GM10266 (cell line): ENCODE measurements around the gene TMEM59L.

Experiments used
- DNase-seq: peaks from one replicate; pipeline ENCODE4 v3.0.0; 2012; ENCODE audit errors: extremely low spot score
- TF ChIP-seq, protein P1 (sequence below): IDR thresholded peaks from 2 replicates; pipeline ENCODE4 v1.5.1; 2012; ENCODE audit warnings: mild to moderate bottlenecking, low read depth; ENCODE audit not compliant: control insufficient read depth, insufficient read depth; ENCODE audit errors: missing control alignments

TMEM59L gene

DNA sequence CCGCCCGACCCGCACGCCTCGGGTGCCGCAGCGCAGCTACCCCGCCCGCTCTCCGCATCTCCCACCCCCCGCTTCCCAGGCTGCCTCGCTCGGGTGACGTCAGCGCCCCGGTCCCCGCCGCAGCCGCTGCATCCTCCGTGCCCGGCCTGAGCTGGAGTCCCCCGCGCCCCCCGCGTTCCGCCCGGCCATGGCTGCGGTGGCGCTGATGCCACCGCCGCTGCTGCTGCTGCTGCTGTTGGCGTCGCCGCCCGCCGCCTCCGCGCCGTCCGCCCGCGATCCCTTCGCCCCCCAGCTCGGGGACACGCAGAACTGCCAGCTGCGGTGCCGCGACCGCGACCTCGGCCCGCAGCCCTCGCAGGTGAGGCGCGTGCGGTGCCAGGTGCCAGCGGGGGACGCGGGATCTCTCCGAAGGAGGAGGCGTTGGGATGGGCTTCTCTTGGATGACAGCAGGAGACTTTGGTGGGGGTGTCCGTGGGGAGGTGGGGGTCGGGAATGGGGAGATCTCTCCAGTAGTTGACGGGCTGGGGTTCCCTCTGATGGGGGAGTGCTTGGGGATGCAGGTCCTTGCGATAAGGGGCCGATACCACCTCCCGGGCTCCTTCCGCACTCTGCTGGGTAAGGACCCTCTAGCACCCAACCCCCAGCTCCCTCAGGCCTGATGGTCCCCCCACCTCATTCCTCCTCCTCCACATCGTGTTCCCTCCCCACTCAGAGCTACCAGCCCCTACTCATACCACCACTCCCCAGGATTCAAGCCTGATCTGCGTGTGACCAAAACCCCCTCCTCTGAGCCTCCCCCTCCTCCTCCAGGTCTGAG is at the start of gene TMEM59L:
Gene TMEM59L (plus strand): TSS at position 99 of the 817 bp plus-strand sequence. CDS start 89 bp downstream, at position 188.
- TF ChIP-seq, protein P1, sequence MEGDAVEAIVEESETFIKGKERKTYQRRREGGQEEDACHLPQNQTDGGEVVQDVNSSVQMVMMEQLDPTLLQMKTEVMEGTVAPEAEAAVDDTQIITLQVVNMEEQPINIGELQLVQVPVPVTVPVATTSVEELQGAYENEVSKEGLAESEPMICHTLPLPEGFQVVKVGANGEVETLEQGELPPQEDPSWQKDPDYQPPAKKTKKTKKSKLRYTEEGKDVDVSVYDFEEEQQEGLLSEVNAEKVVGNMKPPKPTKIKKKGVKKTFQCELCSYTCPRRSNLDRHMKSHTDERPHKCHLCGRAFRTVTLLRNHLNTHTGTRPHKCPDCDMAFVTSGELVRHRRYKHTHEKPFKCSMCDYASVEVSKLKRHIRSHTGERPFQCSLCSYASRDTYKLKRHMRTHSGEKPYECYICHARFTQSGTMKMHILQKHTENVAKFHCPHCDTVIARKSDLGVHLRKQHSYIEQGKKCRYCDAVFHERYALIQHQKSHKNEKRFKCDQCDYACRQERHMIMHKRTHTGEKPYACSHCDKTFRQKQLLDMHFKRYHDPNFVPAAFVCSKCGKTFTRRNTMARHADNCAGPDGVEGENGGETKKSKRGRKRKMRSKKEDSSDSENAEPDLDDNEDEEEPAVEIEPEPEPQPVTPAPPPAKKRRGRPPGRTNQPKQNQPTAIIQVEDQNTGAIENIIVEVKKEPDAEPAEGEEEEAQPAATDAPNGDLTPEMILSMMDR: no peak
- DNase-seq: peak; percentile 47

DNA sequence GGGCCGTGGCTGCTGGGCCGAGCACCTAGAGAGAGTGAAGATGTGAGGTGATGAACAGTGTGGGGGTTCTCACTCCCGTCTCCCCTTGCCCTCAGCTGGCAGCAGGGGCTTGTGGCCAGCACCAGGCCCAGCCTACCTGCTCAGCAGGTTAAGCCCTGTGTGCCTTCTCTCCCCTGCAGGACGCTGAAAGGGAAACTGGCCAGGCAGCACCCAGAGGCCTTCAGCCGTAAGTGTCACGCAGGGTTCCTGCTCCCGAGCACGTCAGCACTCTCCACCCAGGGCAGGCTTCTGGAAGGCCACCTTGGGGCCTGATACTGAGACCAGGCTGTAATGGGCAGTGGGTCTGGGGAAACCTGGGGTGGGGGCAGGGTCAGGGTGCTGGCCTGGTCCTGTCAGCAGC is 45.7 kb upstream of the TMEM59L start:
- TF ChIP-seq, protein P1: no peak
- no peak for DNase-seq

DNA sequence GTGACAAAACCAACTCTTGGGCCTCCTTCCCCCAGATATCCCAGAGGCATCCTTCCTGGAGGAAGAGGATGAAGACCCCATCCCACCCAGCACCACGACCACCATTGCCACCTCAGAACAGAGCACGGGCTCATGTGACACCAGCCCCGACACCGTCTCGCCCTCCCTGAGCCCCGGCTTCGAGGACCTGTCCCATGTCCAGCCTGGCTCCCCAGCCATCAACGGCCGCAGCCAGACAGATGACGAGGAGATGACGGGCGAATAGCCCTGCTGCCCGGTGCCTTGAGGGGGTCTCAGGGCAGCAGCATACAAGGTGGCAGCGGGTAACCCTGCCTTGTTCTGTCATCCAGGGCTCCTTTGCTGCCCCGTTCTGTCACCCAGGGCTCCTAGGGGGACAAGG is 44.3 kb upstream of the TMEM59L start:
- TF ChIP-seq, protein P1: no peak
- DNase-seq: no peak

- peak; percentile 94 for DNase-seq
- TF ChIP-seq, protein P1: no peak
Measured at GRCh38 chr19:18571564-18572344, 40.9 kb upstream of the TMEM59L start, which contains the start of gene UBA52. UBA52 (plus strand) TSS chr19:18571857; CDS start chr19:18573301, 1,444 bp downstream.

GRCh38 chr19:18574691-18575291 is 37.9 kb upstream of the TMEM59L start:
- TF ChIP-seq, protein P1: no peak
- DNase-seq: no peak

GRCh38 chr19:18576383-18576782 is 36.3 kb upstream of the TMEM59L start:
- no peak for DNase-seq
- TF ChIP-seq, protein P1: no peak

DNA sequence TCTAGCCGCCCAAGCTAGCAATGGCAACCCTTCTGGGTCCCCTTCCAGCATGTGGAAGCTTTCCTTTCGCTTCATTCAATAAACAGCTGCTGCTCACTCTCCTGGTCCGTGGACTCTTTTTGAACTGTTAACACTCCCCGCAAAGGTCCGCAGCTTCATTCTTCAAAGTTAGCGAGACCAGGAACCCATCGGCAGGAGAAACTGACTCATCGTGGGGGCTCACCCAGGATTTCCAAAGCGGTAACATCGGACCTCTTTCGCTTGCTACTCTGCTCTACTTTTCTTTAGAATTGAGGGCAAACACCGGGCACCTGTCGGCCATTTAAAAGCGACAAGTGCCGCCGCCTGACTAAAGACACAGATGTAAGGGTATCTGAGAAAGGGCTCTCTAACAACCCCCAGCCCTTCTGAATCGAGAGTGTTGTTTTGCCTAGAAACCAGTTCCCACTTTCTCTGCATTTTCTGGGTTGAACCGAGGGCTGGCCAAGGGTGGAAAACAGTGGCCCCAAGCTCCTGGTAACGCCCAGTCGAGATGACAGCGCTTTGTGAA is 35.2 kb upstream of the TMEM59L start:
- TF ChIP-seq, protein P1: no peak
- DNase-seq: no peak
